NCI-H69 (cell line): ENCODE data around the gene CUBN.

Experiments used
- DNase-seq: peaks from one replicate; lab custom pipeline; 2025; lab: John Stamatoyannopoulos, UW

CUBN gene

GRCh38 chr10:16787361-16787791 is 342.2 kb downstream of the CUBN start:
- no peak for DNase-seq

DNA sequence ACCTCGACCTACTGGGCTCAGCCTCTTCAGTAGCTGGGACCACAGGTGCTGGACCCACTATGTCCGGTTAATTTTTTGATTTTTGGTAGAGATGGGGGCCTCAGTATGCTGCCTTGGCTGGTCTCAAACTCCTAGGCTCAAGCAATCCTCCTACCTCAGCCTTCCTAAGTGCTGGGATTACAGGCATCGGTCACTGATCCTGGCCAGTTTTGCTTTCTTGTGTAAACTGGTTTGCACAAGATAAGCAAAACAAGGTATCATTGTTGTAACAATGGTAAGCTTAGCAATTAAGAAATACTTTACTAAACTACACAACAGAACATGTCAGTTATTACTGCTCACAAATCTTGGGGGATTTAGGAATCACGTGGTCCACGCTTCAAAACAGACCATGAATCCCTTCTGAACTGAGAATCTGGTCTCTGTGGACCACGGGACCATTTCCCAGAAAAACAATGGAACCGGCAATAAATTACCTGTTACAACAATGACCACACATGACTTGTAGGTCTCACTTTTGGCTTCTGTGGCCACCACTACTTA is 349.2 kb downstream of the CUBN start:
- DNase-seq = no peak

GRCh38 chr10:16779384-16779915 is 350.2 kb downstream of the CUBN start:
- DNase-seq = peak; percentile 43

DNA sequence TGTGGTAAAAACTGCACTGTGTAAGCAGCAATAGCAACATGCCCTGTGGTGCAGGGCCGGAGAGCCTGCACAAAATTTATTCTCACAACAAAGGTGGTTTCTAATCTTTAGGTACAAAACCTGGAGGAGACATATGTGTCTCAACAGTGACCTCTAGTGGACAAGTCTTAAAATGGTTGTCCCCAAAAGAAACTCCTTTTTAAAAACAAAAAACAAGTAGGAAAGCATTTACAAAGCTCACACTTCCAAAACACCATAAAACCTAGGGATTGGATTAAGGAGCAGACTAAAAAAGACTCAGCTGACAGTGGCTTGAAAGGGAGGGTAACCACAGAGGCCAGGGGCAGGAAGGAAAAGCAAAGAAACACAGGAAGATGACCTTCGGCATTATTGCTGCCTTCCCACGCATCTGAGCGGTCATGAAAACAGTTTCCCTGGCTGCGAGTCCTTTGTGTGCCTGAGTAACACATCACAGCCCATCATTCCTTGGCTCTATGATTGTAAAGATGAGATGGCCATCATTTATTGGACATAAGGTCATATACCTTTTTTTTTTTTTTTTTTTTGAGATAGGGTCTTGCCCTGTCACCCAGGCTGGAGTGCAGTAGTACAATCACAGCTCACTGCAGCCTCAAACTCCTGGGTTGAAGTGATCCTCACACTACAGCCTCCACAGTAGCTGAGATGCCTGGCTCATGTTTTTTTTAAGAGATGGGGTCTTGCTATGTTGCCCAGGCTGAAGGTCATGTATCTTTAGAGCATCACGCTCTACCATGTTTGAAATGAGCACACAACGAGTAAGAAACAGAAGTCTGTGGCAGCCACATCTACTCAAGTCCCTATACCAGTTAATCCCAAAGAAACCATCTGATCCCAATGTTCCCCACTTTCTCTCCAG is 351.9 kb downstream of the CUBN start:
- peak; percentile 70 for DNase-seq

- no peak for DNase-seq
Observed at GRCh38 chr10:16776896-16777295, 352.7 kb downstream of the CUBN start.
